HG03432 (cell line): Measurements from ENCODE around the gene CLK2.
"Not testable (repeated sequence)": the region's sequence is repeated elsewhere in the genome, so short reads cannot be mapped to it uniquely, and the experiment has no call there.

ENCODE experiments used
- ATAC-seq: cut with Tn5 transposase; IDR thresholded peaks from one replicate; pipeline ENCODE4 v1.9.1; 2021; ENCODE audit warnings: mild to moderate bottlenecking, moderate library complexity; ENCODE audit not compliant: unreplicated experiment

CLK2 gene

GRCh38 chr1:155214702-155215101 is 58.6 kb downstream of the CLK2 start:
- not testable (repeated sequence) for ATAC-seq
